Mesenchymal stem cell (in vitro differentiated cells and primary cell): Measurements from ENCODE around the gene ARL8B.

ENCODE experiments used
- DNase-seq: peaks from one replicate; pipeline ENCODE4 v3.0.0-alpha.2; 2013
- H2AFZ ChIP-seq: one replicate; pipeline ENCODE4 v1.6.1; 2013; ENCODE audit warnings: low read depth, mild to moderate bottlenecking, control low read depth, inconsistent platforms, low read length, moderate library complexity
- H2AK5ac ChIP-seq: 2 replicates; pipeline ENCODE4 v1.6.1; 2013; ENCODE audit warnings: low read length, moderate library complexity, mild to moderate bottlenecking, inconsistent platforms; ENCODE audit not compliant: severe bottlenecking
- H2BK120ac ChIP-seq: one replicate; pipeline ENCODE4 v1.6.1; 2013; ENCODE audit warnings: low read depth, mild to moderate bottlenecking, inconsistent platforms, low read length, moderate library complexity
- H2BK12ac ChIP-seq, 2 experiments: one replicate each; pipeline ENCODE4 v1.6.1; 2013; ENCODE audit warnings: inconsistent platforms in 2 of 2, low read length in 2 of 2, mild to moderate bottlenecking in 2 of 2, moderate library complexity in 2 of 2, control low read depth in 1 of 2
- H2BK15ac ChIP-seq: one replicate; pipeline ENCODE4 v1.6.1; 2013; ENCODE audit warnings: mild to moderate bottlenecking, low read depth, inconsistent platforms; ENCODE audit not compliant: poor library complexity, severe bottlenecking
- H2BK5ac ChIP-seq: 2 replicates; pipeline ENCODE4 v1.6.1; 2013; ENCODE audit warnings: low read depth, mild to moderate bottlenecking, low read length, control low read depth, inconsistent platforms; ENCODE audit not compliant: poor library complexity, severe bottlenecking
- H3K14ac ChIP-seq, 2 experiments: one replicate each; pipeline ENCODE4 v1.6.1; 2013; ENCODE audit warnings: inconsistent platforms in 2 of 2, low read length in 2 of 2, control low read depth in 1 of 2, mild to moderate bottlenecking in 1 of 2, moderate library complexity in 1 of 2
- H3K18ac ChIP-seq, 2 experiments: one replicate each; pipeline ENCODE4 v1.6.1; 2013; ENCODE audit warnings: inconsistent platforms in 2 of 2, low read length in 2 of 2, control low read depth in 1 of 2, low read depth in 1 of 2, mild to moderate bottlenecking in 1 of 2
- H3K23ac ChIP-seq, 2 experiments: one replicate each; pipeline ENCODE4 v1.6.1; 2013; ENCODE audit warnings: inconsistent platforms in 2 of 2, low read length in 2 of 2, mild to moderate bottlenecking in 2 of 2, moderate library complexity in 2 of 2, control low read depth in 1 of 2
- H3K27ac ChIP-seq: 2 replicates; pipeline ENCODE4 v1.5.1; 2013; ENCODE audit warnings: mild to moderate bottlenecking, moderate library complexity, low read length, control low read depth, inconsistent platforms; ENCODE audit not compliant: poor library complexity, severe bottlenecking
- H3K27me3 ChIP-seq, 2 experiments: 2 replicates each; pipeline versions ENCODE4 v1.6.1 to v1.7.0; 2013; ENCODE audit warnings: low read length in 2 of 2, mild to moderate bottlenecking in 2 of 2, moderate library complexity in 2 of 2, control low read depth in 1 of 2, inconsistent platforms in 1 of 2; ENCODE audit not compliant: control insufficient read depth in 1 of 2, insufficient read depth in 1 of 2
- H3K36me3 ChIP-seq, 2 experiments: 2 replicates each; pipeline versions ENCODE4 v1.6.1 to v1.7.0; 2013; ENCODE audit warnings: low read length in 2 of 2, control low read depth in 1 of 2, inconsistent platforms in 1 of 2, low read depth in 1 of 2, mild to moderate bottlenecking in 1 of 2; ENCODE audit not compliant: insufficient read depth in 2 of 2, control insufficient read depth in 1 of 2
- H3K4ac ChIP-seq, 2 experiments: one replicate each; pipeline ENCODE4 v1.6.1; 2013; ENCODE audit warnings: inconsistent platforms in 2 of 2, low read length in 2 of 2, mild to moderate bottlenecking in 2 of 2, moderate library complexity in 2 of 2, control low read depth in 1 of 2, low read depth in 1 of 2
- H3K4me1 ChIP-seq: 2 replicates; pipeline ENCODE4 v1.6.1; 2013; ENCODE audit warnings: low read depth, low read length, control low read depth; ENCODE audit not compliant: control insufficient read depth, insufficient read depth
- H3K4me2 ChIP-seq: 2 replicates; pipeline ENCODE4 v1.6.1; 2013; ENCODE audit warnings: low read length, mild to moderate bottlenecking, inconsistent platforms; ENCODE audit not compliant: poor library complexity, severe bottlenecking
- H3K4me3 ChIP-seq, 2 experiments: 2 replicates each; pipeline versions ENCODE4 v1.5.1 to v1.7.0; 2013; ENCODE audit warnings: low read length in 2 of 2, mild to moderate bottlenecking in 2 of 2, control low read depth in 1 of 2, low read depth in 1 of 2; ENCODE audit not compliant: insufficient read depth in 1 of 2
- H3K79me1 ChIP-seq: replicated peaks from 2 replicates; pipeline ENCODE4 v1.6.1; 2013; ENCODE audit warnings: mild to moderate bottlenecking, control low read depth, low read length, inconsistent platforms; ENCODE audit not compliant: poor library complexity, severe bottlenecking
- H3K9ac ChIP-seq: 2 replicates; pipeline ENCODE4 v1.7.0; 2013; ENCODE audit warnings: mild to moderate bottlenecking, low read length, moderate library complexity
- H3K9me3 ChIP-seq: 2 replicates; pipeline ENCODE4 v1.7.0; 2013; ENCODE audit warnings: mild to moderate bottlenecking, low read length; ENCODE audit not compliant: control insufficient read depth
- H4K8ac ChIP-seq: one replicate; pipeline ENCODE4 v1.6.1; 2013; ENCODE audit warnings: inconsistent platforms, mild to moderate bottlenecking, low read length, moderate library complexity
- H4K91ac ChIP-seq: one replicate; pipeline ENCODE4 v1.6.1; 2013; ENCODE audit warnings: mild to moderate bottlenecking, low read length, inconsistent platforms
- WGBS: methylation state at CpG from one replicate; pipeline ENCODE4 v1.1.7; 2013; ENCODE audit warnings: mixed read lengths; 5-methylcytosine and 5-hydroxymethylcytosine counted together

The ARL8B gene

GRCh38 chr3:5115506-5116162 lies 6.5 kb upstream of the ARL8B start:
- DNase-seq, result no peak
- no peak overlapping the region for H2AK5ac ChIP-seq
- H3K18ac ChIP-seq, result no peak overlapping the region
- peak overlapping the region in 1 of 2 experiments; percentile 53 for H3K4me3 ChIP-seq
- H2AFZ ChIP-seq, result no peak overlapping the region
- no peak overlapping the region for H2BK120ac ChIP-seq
- no peak overlapping the region for H2BK5ac ChIP-seq
- no peak overlapping the region for H3K4me2 ChIP-seq
- no peaks in the 10 kb centered on the region for H3K9me3 ChIP-seq
- no peak overlapping the region for H3K14ac ChIP-seq
- H3K27me3 ChIP-seq, result no peaks in the 10 kb centered on the region
- H2BK15ac ChIP-seq, result no peak overlapping the region
- no peaks in the 10 kb centered on the region for H3K4me1 ChIP-seq
- no peaks in the 10 kb centered on the region for H3K36me3 ChIP-seq
- H4K8ac ChIP-seq, result no peak overlapping the region
- H4K91ac ChIP-seq, result no peak overlapping the region
- no peak overlapping the region for H3K4ac ChIP-seq
- no peaks in the 10 kb centered on the region for H3K79me1 ChIP-seq
- H3K9ac ChIP-seq, result peak overlapping the region; percentile 67
- 79% methylated on average over 6 of the region's 6 CpGs for WGBS
- no peak overlapping the region for H3K27ac ChIP-seq
- no peak overlapping the region for H2BK12ac ChIP-seq
- H3K23ac ChIP-seq, result no peak overlapping the region

- H3K9ac ChIP-seq, result no peak overlapping the region
- H3K4me1 ChIP-seq, result no peaks in the 10 kb centered on the region
- 80% methylated on average over 3 of the region's 3 CpGs for WGBS
Measured at GRCh38 chr3:5116538-5116937, 5.6 kb upstream of the ARL8B start.

GRCh38 chr3:5120446-5120845 lies 1.6 kb upstream of the ARL8B start:
- DNase-seq, result no peak
- peaks cover 6% of the 10 kb centered on the region for H3K4me1 ChIP-seq

More at GRCh38 chr3:5116538-5116937, 5.6 kb upstream of the ARL8B start:
- H3K9me3 ChIP-seq, result no peaks in the 10 kb centered on the region
- no peak overlapping the region for H3K4ac ChIP-seq
- no peak overlapping the region for H4K8ac ChIP-seq
- H3K14ac ChIP-seq, result no peak overlapping the region
- no peaks in the 10 kb centered on the region for H3K27me3 ChIP-seq
- no peaks in the 10 kb centered on the region for H3K36me3 ChIP-seq
- H2BK15ac ChIP-seq, result no peak overlapping the region
- no peak overlapping the region for H2AK5ac ChIP-seq
- no peak overlapping the region for H3K4me2 ChIP-seq
- no peak overlapping the region for H3K27ac ChIP-seq
- no peak overlapping the region for H3K18ac ChIP-seq
- no peak overlapping the region for H2BK5ac ChIP-seq
- no peaks in the 10 kb centered on the region for H3K79me1 ChIP-seq
- no peak overlapping the region for H3K4me3 ChIP-seq
- H2AFZ ChIP-seq, result peak overlapping the region; percentile 7
- H3K23ac ChIP-seq, result no peak overlapping the region
- DNase-seq, result no peak
- H2BK120ac ChIP-seq, result no peak overlapping the region
- no peak overlapping the region for H4K91ac ChIP-seq
- H2BK12ac ChIP-seq, result no peak overlapping the region

GRCh38 chr3:5122741-5123706 lies 932 bp downstream of the ARL8B start:
- Histone ChIP-seq H2BK5ac (no peak overlapping the region), H3K4me2 (peak overlapping the region; percentile 73), H3K4ac (peak overlapping the region; percentile 89 to 96), H2AFZ (peak overlapping the region; percentile 76), H3K18ac (peak overlapping the region; percentile 99), H2BK120ac (peak overlapping the region; percentile 73), H3K36me3 (peaks cover 0 to 6% of the 10 kb centered on the region in 2 experiments), H3K9ac (peak overlapping the region; percentile 100), H2BK15ac (peak overlapping the region; percentile 82), H3K23ac (peak overlapping the region in 1 of 2 experiments; percentile 96), H4K91ac (no peak overlapping the region), H4K8ac (peak overlapping the region; percentile 96), H2BK12ac (peak overlapping the region in 1 of 2 experiments; percentile 29), H3K79me1 (no peaks in the 10 kb centered on the region), H3K4me3 (peak overlapping the region; percentile 93 to 98), H3K14ac (peak overlapping the region in 1 of 2 experiments; percentile 87), H3K9me3 (no peaks in the 10 kb centered on the region), H3K27ac (peak overlapping the region; percentile 14), H2AK5ac (no peak overlapping the region), H3K4me1 (peaks cover 6% of the 10 kb centered on the region), H3K27me3 (no peaks in the 10 kb centered on the region)
- WGBS, result 17% methylated on average over 28 of the region's 31 CpGs
- peak; percentile 86 for DNase-seq

More at GRCh38 chr3:5120446-5120845, 1.6 kb upstream of the ARL8B start:
- Histone ChIP-seq H3K9ac (no peak overlapping the region), H3K79me1 (no peaks in the 10 kb centered on the region), H2AFZ (no peak overlapping the region), H3K18ac (no peak overlapping the region), H4K8ac (no peak overlapping the region), H3K27me3 (no peaks in the 10 kb centered on the region), H2BK12ac (no peak overlapping the region), H2AK5ac (no peak overlapping the region), H3K4me3 (no peak overlapping the region), H3K9me3 (no peaks in the 10 kb centered on the region), H3K4me2 (no peak overlapping the region), H3K14ac (no peak overlapping the region), H2BK5ac (no peak overlapping the region), H2BK120ac (no peak overlapping the region), H3K27ac (no peak overlapping the region), H4K91ac (no peak overlapping the region), H2BK15ac (no peak overlapping the region), H3K4ac (no peak overlapping the region), H3K23ac (no peak overlapping the region), H3K36me3 (peaks cover 0 to 6% of the 10 kb centered on the region in 2 experiments)
- WGBS, result 96% methylated on average over 3 of the region's 3 CpGs
